H7 (cell line): Measurements from ENCODE around the gene LAMA3. TPM values are rescaled to one million over a fixed set of nuclear protein-coding genes. Genes with fewer than 3 reads are reported as not detected.
"Not testable (repeated sequence)": the region's sequence is repeated elsewhere in the genome, so short reads cannot be mapped to it uniquely, and the experiment has no call there.

Experiments used
- DNase-seq: peaks from one replicate; pipeline ENCODE4 v3.0.0; 2012
- H3K27me3 ChIP-seq: 2 replicates; pipeline ENCODE4 v1.6.0; 2011; ENCODE audit warnings: mild to moderate bottlenecking, low read length; ENCODE audit not compliant: control insufficient read depth, insufficient read depth
- H3K36me3 ChIP-seq: replicated peaks from 2 replicates; pipeline ENCODE4 v1.5.1; 2011; ENCODE audit warnings: low read length; ENCODE audit not compliant: control insufficient read depth, insufficient read depth
- H3K4me3 ChIP-seq: 2 replicates; pipeline ENCODE4 v1.5.1; 2011; ENCODE audit warnings: low read depth, mild to moderate bottlenecking, control low read depth, low read length, moderate library complexity; ENCODE audit not compliant: insufficient read depth
- total RNA-seq: library from RNA; depleted of rRNA; stranded (reverse); fragments of >200 nt; shearing (Covaris generic); gene quantifications from 2 replicates; pipeline ENCODE4 v1.2.3, GENCODE V29; 2014

Gene LAMA3
- total RNA-seq, 1 experiment from 2014 or later, result 0.21 TPM

- no peak for DNase-seq
- H3K36me3 ChIP-seq, result no peaks in the 10 kb centered on the region
- H3K4me3 ChIP-seq, result no peak overlapping the region
- no peaks in the 10 kb centered on the region for H3K27me3 ChIP-seq
These were observed 33.9 kb downstream of the LAMA3 start for GRCh38 chr18:23723121-23723520.

DNA sequence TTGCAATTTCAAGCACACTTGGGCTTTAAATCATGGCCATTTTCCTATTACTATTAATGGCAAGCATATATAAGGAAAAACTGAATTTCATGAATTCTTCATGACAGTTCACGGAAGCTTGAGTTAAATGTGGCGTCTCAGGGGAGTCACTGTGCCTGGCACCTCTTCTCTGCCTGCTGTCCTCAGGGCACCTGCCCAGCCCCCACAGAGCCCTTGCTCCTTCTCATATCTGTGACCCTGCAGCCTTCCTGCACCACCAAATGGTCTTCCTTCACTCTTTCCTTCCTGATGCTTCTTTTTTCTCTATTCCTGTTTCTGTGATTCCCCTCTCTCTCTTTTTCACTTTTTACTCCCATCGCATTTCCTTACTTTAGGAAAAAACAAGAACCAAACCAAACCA is 35.4 kb downstream of the LAMA3 start:
- no peak for DNase-seq
- Histone ChIP-seq H3K36me3 (no peaks in the 10 kb centered on the region), H3K27me3 (no peaks in the 10 kb centered on the region), H3K4me3 (no peak overlapping the region)

DNA sequence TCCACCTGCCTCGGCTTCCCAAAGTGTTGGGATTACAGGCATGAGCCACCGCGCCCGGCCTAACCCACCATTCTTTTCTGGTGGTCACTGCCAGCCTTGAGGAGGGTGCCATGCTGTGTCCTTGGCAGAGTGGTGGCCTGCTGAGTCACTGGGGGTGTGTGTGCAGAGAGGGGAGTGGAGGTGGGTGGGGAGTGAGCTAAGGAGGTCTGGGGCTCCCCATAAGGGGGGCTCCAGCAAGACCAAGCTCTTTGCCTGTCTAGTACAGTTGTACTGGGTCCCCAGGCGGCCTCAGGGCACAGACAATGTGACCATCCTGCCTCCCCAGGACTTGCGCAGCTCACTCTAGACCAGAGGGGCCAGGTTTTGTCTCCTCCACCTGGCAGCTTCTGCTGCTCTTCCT is 36.1 kb downstream of the LAMA3 start:
- DNase-seq, result no peak
- H3K27me3 ChIP-seq, result no peaks in the 10 kb centered on the region
- H3K36me3 ChIP-seq, result no peaks in the 10 kb centered on the region
- no peak overlapping the region for H3K4me3 ChIP-seq

GRCh38 chr18:23725827-23726661 is 36.8 kb downstream of the LAMA3 start:
- no peaks in the 10 kb centered on the region for H3K36me3 ChIP-seq
- no peaks in the 10 kb centered on the region for H3K27me3 ChIP-seq
- DNase-seq, result no peak
- H3K4me3 ChIP-seq, result no peak overlapping the region

DNA sequence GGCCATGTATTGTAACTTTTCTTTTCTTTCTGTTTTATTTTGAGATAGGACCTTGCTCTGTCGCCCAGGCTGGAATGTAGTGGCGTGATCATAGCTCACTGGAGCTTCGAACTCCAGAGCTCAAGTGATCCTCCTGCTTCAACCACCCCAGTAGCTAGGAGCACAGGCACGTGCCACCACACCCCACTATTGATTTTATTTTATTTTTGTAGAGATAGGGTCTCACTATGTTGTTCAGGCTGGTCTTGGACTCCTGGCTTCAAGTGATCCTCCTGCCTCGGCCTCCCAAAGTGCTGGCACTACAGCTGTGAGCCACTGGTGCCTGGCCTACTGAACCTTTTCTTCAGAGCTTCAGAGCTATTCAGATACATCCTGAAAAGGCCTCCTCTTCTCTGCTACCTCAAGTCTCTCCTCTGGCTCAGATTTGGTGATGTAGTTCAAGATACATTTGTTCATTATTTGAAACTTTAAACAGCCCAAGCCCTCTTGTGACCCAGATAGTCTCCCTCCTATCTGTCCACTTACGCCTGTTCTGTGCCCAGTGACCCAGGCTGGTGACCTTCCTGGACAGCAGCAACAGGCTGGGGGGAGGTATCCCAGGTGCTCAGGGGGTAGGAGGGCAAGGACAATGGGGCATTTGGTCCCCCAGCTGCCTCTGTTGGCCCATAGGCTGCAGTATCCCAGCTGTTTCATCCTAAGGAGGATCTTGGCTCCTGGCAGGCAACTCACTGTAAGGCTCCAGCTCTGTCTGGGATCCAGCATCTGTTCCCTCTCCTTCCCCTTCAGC is 38.6 kb downstream of the LAMA3 start:
- Histone ChIP-seq H3K27me3 (no peaks in the 10 kb centered on the region), H3K4me3 (no peak overlapping the region), H3K36me3 (no peaks in the 10 kb centered on the region)
- DNase-seq, result no peak

- Histone ChIP-seq H3K36me3 (no peaks in the 10 kb centered on the region), H3K27me3 (no peaks in the 10 kb centered on the region), H3K4me3 (no peak overlapping the region)
- DNase-seq, result no peak
These were observed 41.6 kb downstream of the LAMA3 start for GRCh38 chr18:23730857-23731256.

DNA sequence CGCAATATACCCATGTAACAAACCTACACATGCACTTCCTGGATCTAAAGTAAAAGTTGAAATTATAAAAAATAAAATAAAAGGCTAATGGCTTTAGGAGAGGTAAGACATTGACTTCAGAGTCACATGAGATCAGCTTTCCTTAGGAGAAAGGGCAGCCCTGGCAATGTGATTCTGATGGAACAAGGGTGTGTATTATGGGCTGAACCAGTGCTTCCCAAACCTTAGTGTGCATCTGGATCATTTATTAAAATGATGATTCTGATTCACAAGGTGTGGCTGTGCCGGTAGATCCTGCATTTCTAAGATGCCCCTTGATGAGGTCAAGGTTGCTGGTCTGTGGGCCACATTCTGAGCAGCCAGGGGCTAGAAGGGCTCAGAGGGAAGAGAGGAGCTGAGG is 42.6 kb downstream of the LAMA3 start:
- Histone ChIP-seq H3K36me3 (no peaks in the 10 kb centered on the region), H3K4me3 (no peak overlapping the region), H3K27me3 (no peaks in the 10 kb centered on the region)
- DNase-seq, result no peak

DNA sequence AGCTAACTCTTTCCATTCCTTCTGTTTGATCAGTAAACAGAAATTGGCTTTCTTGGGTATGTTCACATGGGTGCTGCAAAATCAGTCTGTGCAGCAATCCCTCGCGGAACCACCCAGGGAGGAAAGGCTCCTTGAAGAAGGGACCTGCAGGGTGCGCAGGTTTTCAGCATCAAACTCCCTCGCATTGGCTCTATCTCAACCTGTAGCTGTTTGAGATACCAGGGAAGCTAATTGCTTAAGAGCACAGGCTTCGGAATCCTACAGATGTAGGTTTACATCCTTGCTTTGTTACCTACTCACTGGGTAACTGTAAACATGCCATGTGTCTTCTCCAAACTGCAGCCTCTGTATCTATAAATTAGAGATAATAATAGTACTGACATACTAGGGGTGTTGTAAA is 43.2 kb downstream of the LAMA3 start:
- Histone ChIP-seq H3K4me3 (no peak overlapping the region), H3K36me3 (no peaks in the 10 kb centered on the region), H3K27me3 (no peaks in the 10 kb centered on the region)
- no peak for DNase-seq

GRCh38 chr18:23733265-23733664 is 44.0 kb downstream of the LAMA3 start:
- not testable (repeated sequence) for H3K27me3 ChIP-seq, DNase-seq, H3K36me3 ChIP-seq, H3K4me3 ChIP-seq

DNA sequence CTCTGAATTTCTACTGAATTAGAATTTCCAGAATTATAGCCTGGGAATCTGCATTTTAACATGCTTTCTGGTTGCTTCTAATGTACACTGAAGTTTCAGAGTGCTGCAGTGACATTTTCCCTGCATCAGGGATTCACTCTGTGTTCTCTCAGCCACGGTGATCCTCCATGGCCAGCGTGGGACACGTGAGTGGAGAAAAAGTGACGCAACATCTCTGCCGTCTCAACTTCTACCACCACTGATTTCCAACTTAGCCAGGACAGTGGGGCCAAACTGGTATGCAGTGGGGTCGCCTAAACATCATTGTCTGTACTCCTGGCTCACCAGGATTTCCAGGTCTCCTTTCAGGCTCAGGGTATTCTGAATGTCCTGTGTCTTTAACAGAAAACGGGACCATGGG is 44.6 kb downstream of the LAMA3 start:
- no peak for DNase-seq
- no peaks in the 10 kb centered on the region for H3K27me3 ChIP-seq
- no peak overlapping the region for H3K4me3 ChIP-seq
- H3K36me3 ChIP-seq, result no peaks in the 10 kb centered on the region

- no peak for DNase-seq
- no peaks in the 10 kb centered on the region for H3K36me3 ChIP-seq
- no peak overlapping the region for H3K4me3 ChIP-seq
- H3K27me3 ChIP-seq, result no peaks in the 10 kb centered on the region
These were observed 45.8 kb downstream of the LAMA3 start for GRCh38 chr18:23735021-23735464.

DNA sequence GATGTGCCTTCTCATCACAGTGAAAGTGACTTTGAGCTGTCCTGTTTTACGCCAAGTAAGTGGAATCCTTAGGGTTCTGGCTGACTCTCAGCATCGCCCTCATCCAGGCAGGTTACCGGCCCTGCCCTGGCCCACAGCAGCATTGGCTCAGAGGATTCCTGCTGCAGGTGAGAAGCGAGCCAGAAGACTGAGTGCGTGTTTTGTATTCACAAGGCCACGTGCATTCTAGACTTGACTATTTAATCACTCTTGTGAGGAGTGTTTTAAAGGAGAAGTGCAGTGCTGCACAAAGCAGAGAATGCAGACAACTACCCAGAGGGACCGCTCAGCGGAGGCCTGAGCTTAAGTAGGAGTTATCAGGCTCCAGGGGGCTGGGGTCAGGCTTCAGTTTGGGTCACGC is 48.3 kb downstream of the LAMA3 start:
- no peak overlapping the region for H3K4me3 ChIP-seq
- H3K27me3 ChIP-seq, result no peaks in the 10 kb centered on the region
- no peak for DNase-seq
- no peaks in the 10 kb centered on the region for H3K36me3 ChIP-seq

DNA sequence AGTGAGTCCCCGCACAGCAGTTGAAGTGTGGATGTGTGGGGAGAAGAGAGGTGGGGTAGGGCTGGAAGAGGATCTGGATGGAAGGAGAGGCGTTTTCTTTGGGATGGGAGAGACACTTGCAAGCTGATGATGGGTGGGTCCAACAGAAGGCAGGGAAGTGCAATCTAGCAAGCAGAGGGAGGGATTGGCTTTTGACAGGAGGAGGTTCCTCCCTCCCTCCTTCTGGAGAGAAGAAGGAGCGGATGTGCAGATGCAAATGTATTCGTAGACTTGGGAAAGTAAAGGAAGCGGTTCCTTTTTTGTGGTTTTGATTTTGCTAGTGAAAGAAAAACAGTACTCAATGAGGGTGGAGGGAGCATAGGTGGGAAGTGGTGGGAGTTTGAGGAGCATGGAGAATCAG is 48.9 kb downstream of the LAMA3 start:
- DNase-seq, result no peak
- Histone ChIP-seq H3K27me3 (no peaks in the 10 kb centered on the region), H3K36me3 (no peaks in the 10 kb centered on the region), H3K4me3 (no peak overlapping the region)

- Histone ChIP-seq H3K4me3 (no peak overlapping the region), H3K36me3 (no peaks in the 10 kb centered on the region), H3K27me3 (no peaks in the 10 kb centered on the region)
- no peak for DNase-seq
These were observed 49.3 kb downstream of the LAMA3 start for GRCh38 chr18:23738575-23738974.
